Middle frontal gyrus (tissue), 1 donor: ENCODE data around the gene ABCB7.
"Not testable (repeated sequence)": the region's sequence is repeated elsewhere in the genome, so short reads cannot be mapped to it uniquely, and the experiment has no call there.

ENCODE experiments used
- DNase-seq: peaks from one replicate; pipeline ENCODE4 v3.0.0-alpha.2; 2015; ENCODE audit warnings: low spot score; ENCODE audit errors: extremely low spot score

The ABCB7 gene

DNA sequence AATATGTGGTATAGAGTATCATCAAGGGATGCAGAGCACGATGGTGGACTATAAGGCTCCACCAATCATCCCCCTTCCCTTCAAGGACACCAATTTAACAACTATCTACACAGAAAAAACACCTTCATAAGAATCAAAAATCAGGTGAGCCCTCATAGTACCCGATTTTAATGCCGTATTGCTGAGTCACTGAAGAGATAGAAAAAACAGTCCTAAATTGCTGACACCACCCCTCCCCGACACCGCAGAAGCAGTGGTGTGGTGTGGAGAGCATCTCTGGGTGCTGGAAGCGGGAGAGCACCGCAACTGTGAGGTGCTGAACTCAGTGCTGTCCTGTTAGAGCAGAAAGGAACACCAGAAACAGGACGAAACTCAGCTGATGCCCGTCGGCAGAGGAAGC is 49.3 kb downstream of the ABCB7 start:
- no peak for DNase-seq

DNA sequence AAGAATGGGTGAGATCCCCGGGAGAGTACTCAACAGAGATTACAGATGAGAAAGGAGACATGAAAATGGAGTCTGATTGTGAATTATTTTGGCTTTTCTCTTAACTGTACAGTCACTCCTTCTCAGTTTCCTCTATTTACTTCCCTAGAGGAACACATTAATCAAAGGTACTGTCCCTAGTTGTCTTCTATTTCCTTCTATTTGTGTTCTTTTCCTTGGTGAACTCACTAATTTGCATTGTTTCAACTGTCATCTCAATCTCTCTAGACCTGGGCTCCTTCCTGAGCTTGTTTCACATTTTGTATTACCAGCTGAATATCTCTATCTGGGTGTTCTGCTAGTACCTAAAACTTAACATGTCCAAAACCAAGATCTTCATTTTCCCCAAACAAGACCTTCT is 59.8 kb downstream of the ABCB7 start:
- DNase-seq, result no peak

DNA sequence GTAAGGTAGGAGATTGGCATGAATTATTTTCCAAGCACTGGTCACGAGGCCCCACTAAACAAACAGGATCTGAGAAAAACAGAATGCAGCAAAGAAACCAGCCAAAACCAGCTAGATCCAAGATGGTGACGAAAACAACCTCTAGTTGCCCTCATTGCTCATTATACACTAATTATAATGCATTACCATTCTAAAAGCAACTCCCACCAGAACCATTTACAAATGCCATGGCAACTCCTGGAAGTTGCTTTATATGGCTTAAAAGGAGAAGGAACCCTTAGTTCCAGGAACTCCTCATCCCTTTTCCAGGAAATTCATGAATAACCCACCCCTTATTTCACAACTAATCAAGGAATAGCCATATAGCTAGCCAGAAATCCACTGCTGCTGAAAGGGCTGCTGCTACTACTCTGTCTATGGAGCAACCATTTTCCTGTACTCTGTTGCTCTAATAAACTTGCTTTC is 69.3 kb downstream of the ABCB7 start:
- no peak for DNase-seq

DNA sequence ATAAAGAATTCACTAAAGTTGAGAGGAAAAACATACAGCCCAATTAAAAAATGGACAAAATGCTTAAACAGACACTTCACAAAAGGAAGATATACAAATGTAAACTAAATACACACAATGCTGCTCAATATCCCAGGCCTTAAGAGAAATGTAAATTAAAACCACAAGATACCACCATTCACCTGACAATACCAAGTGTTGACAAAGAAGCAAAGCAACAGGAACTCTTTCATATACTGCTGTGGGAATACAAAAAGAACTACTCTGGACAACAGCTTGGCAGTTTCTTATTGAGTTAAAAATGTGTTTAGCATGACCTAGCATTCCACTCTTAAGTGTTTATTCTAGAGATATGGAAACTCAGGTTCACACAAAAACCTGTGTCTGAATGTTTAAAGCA is 71.3 kb downstream of the ABCB7 start:
- no peak for DNase-seq

DNA sequence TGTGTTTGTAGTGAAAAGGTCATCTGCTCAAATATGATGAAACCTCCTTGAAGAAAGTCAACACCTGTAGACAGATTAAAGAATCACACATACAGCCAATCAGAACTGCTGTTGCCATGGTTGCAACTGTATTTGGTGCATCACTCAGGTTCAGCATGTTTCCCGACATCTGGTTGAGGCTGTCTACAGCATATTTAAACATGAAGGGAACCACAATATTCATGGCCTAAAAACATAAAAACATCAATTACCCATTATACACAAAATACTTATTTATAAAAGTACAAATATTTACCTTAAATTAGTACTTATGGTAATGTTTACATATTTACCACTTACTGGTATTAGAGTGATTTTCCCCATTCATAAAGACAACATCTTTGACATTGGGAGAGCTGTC is 79.7 kb downstream of the ABCB7 start:
- DNase-seq, result no peak

DNA sequence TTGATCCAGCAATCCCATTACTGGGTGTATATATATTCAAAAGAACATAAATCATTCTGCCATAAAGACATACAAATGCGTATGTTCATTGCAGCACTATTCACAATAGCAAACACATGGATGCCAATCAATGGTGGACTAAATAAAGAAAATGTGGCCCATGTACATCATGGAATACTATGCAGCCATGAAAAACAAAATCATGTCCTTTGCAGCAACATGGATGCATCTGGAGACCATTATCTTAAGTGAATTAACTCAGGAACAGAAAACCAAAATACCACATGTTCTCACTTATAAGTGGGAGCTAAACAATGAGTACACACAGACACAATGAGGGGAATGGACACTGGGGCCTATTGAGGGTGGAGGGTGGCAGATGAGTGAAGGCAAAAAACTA is 81.6 kb downstream of the ABCB7 start:
- no peak for DNase-seq

DNA sequence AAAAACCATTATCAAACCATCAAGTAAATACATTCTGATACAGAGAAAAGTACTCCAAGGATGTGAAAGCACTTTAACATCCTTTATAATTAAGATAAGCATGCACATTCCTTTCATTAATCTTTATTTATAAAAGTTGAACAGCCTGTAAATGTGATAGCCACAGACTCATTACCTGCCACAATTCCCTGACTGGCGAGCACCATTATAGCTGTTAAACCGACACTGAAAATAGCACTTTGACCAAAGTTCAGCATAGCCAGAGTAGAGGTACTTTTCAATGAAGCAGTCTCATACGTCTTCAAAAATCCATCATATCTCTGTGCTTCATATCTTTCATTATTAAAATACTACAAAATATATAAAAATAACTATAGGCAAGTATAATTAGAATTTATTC is 84.7 kb downstream of the ABCB7 start:
- DNase-seq, result no peak

DNA sequence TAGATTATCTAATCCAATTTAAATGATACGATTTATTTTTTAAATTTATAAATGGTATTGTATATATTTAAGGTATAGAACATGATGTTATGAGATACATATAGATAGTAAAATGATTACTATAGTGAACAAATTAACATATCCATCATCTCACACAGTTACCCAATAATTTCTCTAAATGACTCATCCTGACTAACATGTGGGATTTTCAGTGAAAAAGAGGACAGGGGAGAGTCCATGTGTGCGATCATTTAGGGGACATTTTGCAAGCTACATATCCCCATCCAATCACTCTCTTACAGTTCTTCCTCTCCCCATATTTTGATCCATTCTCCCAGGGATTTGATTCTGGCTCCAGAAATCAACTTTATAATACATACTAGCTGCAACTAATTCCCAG is 88.2 kb downstream of the ABCB7 start:
- DNase-seq, result no peak

DNA sequence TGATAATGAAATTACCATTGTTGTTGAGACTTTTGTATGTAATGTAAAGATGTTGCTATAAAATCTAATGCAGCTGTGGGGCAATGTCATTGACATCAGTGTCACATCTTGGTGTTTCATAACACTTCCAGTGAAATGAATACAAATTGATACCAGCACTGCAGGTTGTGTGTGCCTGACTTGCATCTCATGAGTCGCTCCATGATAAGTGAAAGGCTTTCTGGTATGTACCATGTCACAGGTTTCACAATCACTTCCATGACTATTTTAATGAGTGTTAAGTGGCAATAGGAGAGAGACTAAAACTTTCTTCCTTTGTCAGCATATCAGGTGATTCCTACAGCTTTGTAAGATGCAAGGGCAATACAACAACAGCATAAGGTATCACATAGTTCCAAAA is 94.4 kb downstream of the ABCB7 start:
- DNase-seq, result no peak

DNA sequence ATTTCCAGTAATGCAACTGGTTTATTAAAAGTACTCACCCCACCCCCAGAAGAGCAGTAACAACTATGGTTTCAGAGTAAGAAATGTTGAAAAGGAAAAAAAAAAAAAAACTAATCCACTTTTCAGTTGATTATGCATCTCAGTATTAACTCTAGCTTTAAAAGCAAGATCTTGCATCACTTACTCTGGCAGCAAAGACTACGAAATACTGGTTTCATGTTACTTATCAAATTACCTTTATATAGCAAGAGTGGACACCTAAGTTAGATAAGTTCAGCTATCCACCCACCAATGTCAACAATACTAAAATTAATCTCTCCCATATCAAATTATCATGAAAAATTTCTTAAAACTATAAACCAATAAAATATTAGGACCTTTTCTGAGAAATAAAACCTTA is 105.0 kb downstream of the ABCB7 start:
- no peak for DNase-seq

DNA sequence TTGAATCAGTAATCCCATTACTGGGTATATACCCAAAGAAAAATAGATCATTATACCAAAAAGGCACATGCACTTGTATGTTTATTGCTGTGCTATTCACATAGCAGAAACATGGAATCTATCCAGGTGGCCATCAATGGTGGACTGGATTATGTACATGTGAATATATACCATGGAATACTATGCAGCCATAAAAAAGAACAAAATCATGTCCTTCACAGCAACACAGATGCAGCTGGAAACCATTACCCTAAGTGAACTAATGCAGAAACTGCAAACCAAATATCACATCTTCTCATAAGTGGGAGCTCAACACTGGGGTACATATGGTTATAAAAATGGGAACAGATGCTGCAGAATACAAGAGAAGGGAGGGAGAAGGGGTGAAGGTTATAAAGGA is 110.7 kb downstream of the ABCB7 start:
- DNase-seq, result no peak

DNA sequence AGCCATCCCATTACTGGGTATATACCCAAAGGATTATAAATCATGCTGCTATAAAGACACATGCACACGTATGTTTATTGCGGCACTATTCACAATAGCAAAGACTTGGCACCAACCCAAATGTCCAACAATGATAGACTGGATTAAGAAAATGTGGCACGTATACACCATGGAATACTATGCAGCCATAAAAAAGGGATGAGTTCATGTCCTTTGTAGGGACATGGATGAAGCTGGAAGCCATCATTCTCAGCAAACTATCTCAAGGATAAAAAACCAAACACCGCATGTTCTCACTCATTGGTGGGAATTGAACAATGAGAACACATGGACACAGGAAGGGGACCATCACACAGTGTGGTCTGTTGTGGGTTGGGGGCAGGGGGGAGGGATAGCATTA is 111.9 kb downstream of the ABCB7 start:
- not testable (repeated sequence) for DNase-seq

DNA sequence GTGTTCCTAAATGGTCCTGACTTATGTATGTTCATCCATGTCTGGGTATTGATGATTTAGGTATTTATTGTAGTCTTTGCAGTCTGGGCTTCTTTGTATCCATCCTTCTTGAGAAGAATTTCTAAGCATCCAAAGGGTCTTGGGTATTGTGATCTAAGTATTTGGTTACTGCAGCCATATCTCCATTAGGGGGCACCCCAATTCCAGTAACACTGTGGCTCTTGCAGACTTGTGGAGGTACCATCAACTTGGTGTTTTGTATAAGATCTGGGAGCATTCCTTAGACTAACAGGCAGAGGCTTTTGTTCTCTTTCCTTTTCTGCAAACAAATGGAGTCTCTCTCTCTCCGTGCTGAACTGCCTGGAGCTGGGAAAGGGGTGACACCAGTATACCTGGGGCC is 117.2 kb downstream of the ABCB7 start:
- DNase-seq, result no peak
